DMS153 treated with DMSO at 0.1 percent for 48 hours (cell line): ENCODE results near the gene HFM1.
"Not testable (repeated sequence)": the region's sequence is repeated elsewhere in the genome, so short reads cannot be mapped to it uniquely, and the experiment has no call there.

Experiments used
- DNase-seq: peaks from one replicate; lab custom pipeline; 2025; ENCODE audit not compliant: unreplicated experiment; lab: John Stamatoyannopoulos, UW

Gene HFM1

GRCh38 chr1:91381844-91382243 is 22.8 kb downstream of the HFM1 start:
- no peak for DNase-seq

- no peak for DNase-seq
Observed at GRCh38 chr1:91374086-91374485, 30.6 kb downstream of the HFM1 start.

- DNase-seq = not testable (repeated sequence)
Observed at GRCh38 chr1:91372230-91372629, 32.4 kb downstream of the HFM1 start.

GRCh38 chr1:91349524-91349923 is 55.1 kb downstream of the HFM1 start:
- DNase-seq = no peak

- no peak for DNase-seq
Observed at GRCh38 chr1:91346824-91347223, 57.8 kb downstream of the HFM1 start.

GRCh38 chr1:91345395-91346005 is 59.1 kb downstream of the HFM1 start:
- no peak for DNase-seq

GRCh38 chr1:91338501-91338900 is 66.1 kb downstream of the HFM1 start:
- no peak for DNase-seq

GRCh38 chr1:91335603-91336002 is 69.0 kb downstream of the HFM1 start:
- no peak for DNase-seq

GRCh38 chr1:91334856-91335255 is 69.8 kb downstream of the HFM1 start:
- no peak for DNase-seq

GRCh38 chr1:91325456-91325855 is 79.2 kb downstream of the HFM1 start:
- DNase-seq = no peak

- no peak for DNase-seq
Observed at GRCh38 chr1:91314643-91315042, 90.0 kb downstream of the HFM1 start.

- no peak for DNase-seq
Observed at GRCh38 chr1:91311672-91312071, 93.0 kb downstream of the HFM1 start.

- no peak for DNase-seq
Observed at GRCh38 chr1:91308544-91308943, 96.1 kb downstream of the HFM1 start.

- no peak for DNase-seq
Observed at GRCh38 chr1:91307784-91308409, 96.7 kb downstream of the HFM1 start.

GRCh38 chr1:91303165-91303564 is 101.5 kb downstream of the HFM1 start:
- DNase-seq = no peak

GRCh38 chr1:91288843-91289553 is 115.6 kb downstream of the HFM1 start:
- not testable (repeated sequence) for DNase-seq

GRCh38 chr1:91286962-91287317 is 117.7 kb downstream of the HFM1 start:
- DNase-seq = not testable (repeated sequence)

- DNase-seq = not testable (repeated sequence)
Observed at GRCh38 chr1:91286259-91286961, 118.2 kb downstream of the HFM1 start.

GRCh38 chr1:91283421-91283726 is 121.3 kb downstream of the HFM1 start:
- no peak for DNase-seq

GRCh38 chr1:91282695-91283420 is 121.8 kb downstream of the HFM1 start:
- DNase-seq = peak; percentile 66

GRCh38 chr1:91281782-91282181 is 122.9 kb downstream of the HFM1 start:
- no peak for DNase-seq
